ENCODE data around the gene EMP2.

Gene EMP2

GRCh38 chr16:10607157-10607556 lies 26.8 kb upstream of the EMP2 start:
- no peaks in the 10 kb centered on the region for H4K20me1 ChIP-seq (ENCODE audit: insufficient read depth)
- no peaks in the 10 kb centered on the region for H3K79me2 ChIP-seq (ENCODE audit: insufficient read depth, low read depth)
- no peak overlapping the region for H3K9ac ChIP-seq
- no peak overlapping the region for H3K4me3 ChIP-seq (IDR thresholded peaks at IDR 0.05; ENCODE audit: insufficient read depth, low read depth, low read length)
- no peaks in the 10 kb centered on the region for H3K27me3 ChIP-seq (ENCODE audit: insufficient read depth, low read depth)
- H3K4me2 ChIP-seq = no peak overlapping the region
- H3K27ac ChIP-seq = no peak overlapping the region
- TF ChIP-seq CTCF (conservative IDR thresholded peaks at IDR 0.05; ENCODE audit: low read depth, low read length) = no peak
- peaks cover 19% of the 10 kb centered on the region for H3K4me1 ChIP-seq (ENCODE audit: low read depth, poor library complexity, severe bottlenecking)
- H2AFZ ChIP-seq (ENCODE audit: low read depth) = no peak overlapping the region
- H3K36me3 ChIP-seq (ENCODE audit: insufficient read depth) = no peaks in the 10 kb centered on the region

- Histone ChIP-seq H3K79me2 (ENCODE audit: insufficient read depth, low read depth) (no peaks in the 10 kb centered on the region), H3K27ac (no peak overlapping the region), H3K4me2 (no peak overlapping the region), H3K9ac (no peak overlapping the region), H3K36me3 (ENCODE audit: insufficient read depth) (no peaks in the 10 kb centered on the region), H3K4me1 (ENCODE audit: low read depth, poor library complexity, severe bottlenecking) (peaks cover 25% of the 10 kb centered on the region), H3K4me3 (IDR thresholded peaks at IDR 0.05; ENCODE audit: insufficient read depth, low read depth, low read length) (no peak overlapping the region), H2AFZ (ENCODE audit: low read depth) (no peak overlapping the region), H3K27me3 (ENCODE audit: insufficient read depth, low read depth) (no peaks in the 10 kb centered on the region), H4K20me1 (ENCODE audit: insufficient read depth) (no peaks in the 10 kb centered on the region)
- no peak for TF ChIP-seq CTCF (conservative IDR thresholded peaks at IDR 0.05; ENCODE audit: low read depth, low read length)
Measured at GRCh38 chr16:10606607-10607006, 26.2 kb upstream of the EMP2 start.

- Histone ChIP-seq H3K9ac (no peak overlapping the region), H3K27ac (no peak overlapping the region), H3K4me2 (no peak overlapping the region), H3K36me3 (ENCODE audit: insufficient read depth) (no peaks in the 10 kb centered on the region), H3K4me3 (IDR thresholded peaks at IDR 0.05; ENCODE audit: insufficient read depth, low read depth, low read length) (no peak overlapping the region), H2AFZ (ENCODE audit: low read depth) (no peak overlapping the region), H4K20me1 (ENCODE audit: insufficient read depth) (no peaks in the 10 kb centered on the region), H3K27me3 (ENCODE audit: insufficient read depth, low read depth) (no peaks in the 10 kb centered on the region), H3K79me2 (ENCODE audit: insufficient read depth, low read depth) (no peaks in the 10 kb centered on the region), H3K4me1 (ENCODE audit: low read depth, poor library complexity, severe bottlenecking) (peaks cover 27% of the 10 kb centered on the region)
- TF ChIP-seq CTCF (conservative IDR thresholded peaks at IDR 0.05; ENCODE audit: low read depth, low read length) = no peak
Measured at GRCh38 chr16:10605636-10606035, 25.2 kb upstream of the EMP2 start.

- H3K27ac ChIP-seq = peak overlapping the region; percentile 52
- no peaks in the 10 kb centered on the region for H3K79me2 ChIP-seq (ENCODE audit: insufficient read depth, low read depth)
- no peaks in the 10 kb centered on the region for H4K20me1 ChIP-seq (ENCODE audit: insufficient read depth)
- peak overlapping the region; percentile 43; the same call in 1 of the 2 replicates for H2AFZ ChIP-seq (ENCODE audit: low read depth)
- no peak overlapping the region; the same call in 1 of the 2 replicates for H3K9ac ChIP-seq
- no peaks in the 10 kb centered on the region for H3K36me3 ChIP-seq (ENCODE audit: insufficient read depth)
- no peak for TF ChIP-seq CTCF (conservative IDR thresholded peaks at IDR 0.05; ENCODE audit: low read depth, low read length)
- peaks cover 56% of the 10 kb centered on the region for H3K4me1 ChIP-seq (ENCODE audit: low read depth, poor library complexity, severe bottlenecking)
- H3K27me3 ChIP-seq (ENCODE audit: insufficient read depth, low read depth) = no peaks in the 10 kb centered on the region
- H3K4me3 ChIP-seq (IDR thresholded peaks at IDR 0.05; ENCODE audit: insufficient read depth, low read depth, low read length) = no peak overlapping the region
- H3K4me2 ChIP-seq = peak overlapping the region; percentile 87
Measured at GRCh38 chr16:10601444-10602408, 21.3 kb upstream of the EMP2 start.

All from KMS-11 (cell line).